ENCODE measurements around the gene KRT7. TPM values are rescaled to one million over a fixed set of nuclear protein-coding genes. Genes with fewer than 3 reads are reported as not detected.

The KRT7 gene
- total RNA-seq, 2 experiments from 2014 or later = 1.1 to 1.8 TPM

GRCh38 chr12:52198454-52199215 is 34.4 kb upstream of the KRT7 start:
- ChIA-PET POLR2A (no interaction called here), CTCF (interaction anchor here (0.6 kb wide), 1 partner anchor 69 kb away, joined by 4 read pairs; no protein-coding TSS in a partner anchor)

GRCh38 chr12:52199294-52199919 is 33.6 kb upstream of the KRT7 start:
- POLR2A ChIA-PET = no interaction called here
- CTCF ChIA-PET = no interaction called here

GRCh38 chr12:52200086-52200780 is 32.8 kb upstream of the KRT7 start:
- CTCF ChIA-PET = no interaction called here
- POLR2A ChIA-PET = no interaction called here

- ChIA-PET CTCF (interaction anchor here (1.3 kb wide), 1 partner anchor 13 kb away, joined by 3 read pairs; no protein-coding TSS in a partner anchor), POLR2A (no interaction called here)
Measured at GRCh38 chr12:52200781-52201450, 32.1 kb upstream of the KRT7 start.

GRCh38 chr12:52201451-52201839 is 31.6 kb upstream of the KRT7 start:
- CTCF ChIA-PET = interaction anchor here (1.3 kb wide), 1 partner anchor 12 kb away, joined by 3 read pairs; no protein-coding TSS in a partner anchor
- POLR2A ChIA-PET = no interaction called here

- POLR2A ChIA-PET = no interaction called here
- CTCF ChIA-PET = interaction anchor here (1.3 kb wide), 1 partner anchor 11 kb away, joined by 3 read pairs; no protein-coding TSS in a partner anchor
Measured at GRCh38 chr12:52202361-52203078, 30.5 kb upstream of the KRT7 start.

- CTCF ChIA-PET = no interaction called here
Measured at GRCh38 chr12:52203079-52203921, 29.7 kb upstream of the KRT7 start.

GRCh38 chr12:52204095-52204930 is 28.7 kb upstream of the KRT7 start:
- ChIA-PET CTCF (no interaction called here), POLR2A (no interaction called here)

More at GRCh38 chr12:52203079-52203921, 29.7 kb upstream of the KRT7 start:
- POLR2A ChIA-PET = no interaction called here

GRCh38 chr12:52204931-52205505 is 28.0 kb upstream of the KRT7 start:
- POLR2A ChIA-PET = no interaction called here
- CTCF ChIA-PET = no interaction called here

GRCh38 chr12:52205612-52206303 is 27.3 kb upstream of the KRT7 start:
- POLR2A ChIA-PET = no interaction called here
- CTCF ChIA-PET = no interaction called here

- CTCF ChIA-PET = interaction anchor here (0.9 kb wide), 1 partner anchor 15 kb away, joined by 5 read pairs; no protein-coding TSS in a partner anchor
Measured at GRCh38 chr12:52206304-52207040, 26.6 kb upstream of the KRT7 start.

GRCh38 chr12:52207106-52207505 is 25.9 kb upstream of the KRT7 start:
- ChIA-PET POLR2A (no interaction called here), CTCF (interaction anchor here (0.9 kb wide), 1 partner anchor 14 kb away, joined by 5 read pairs; no protein-coding TSS in a partner anchor)

More at GRCh38 chr12:52206304-52207040, 26.6 kb upstream of the KRT7 start:
- POLR2A ChIA-PET = no interaction called here

GRCh38 chr12:52207895-52208294 is 25.1 kb upstream of the KRT7 start:
- POLR2A ChIA-PET = no interaction called here
- CTCF ChIA-PET = no interaction called here

- CTCF ChIA-PET = no interaction called here
- POLR2A ChIA-PET = no interaction called here
Measured at GRCh38 chr12:52208424-52209165, 24.4 kb upstream of the KRT7 start.

GRCh38 chr12:52209321-52209720 is 23.7 kb upstream of the KRT7 start:
- CTCF ChIA-PET = no interaction called here
- POLR2A ChIA-PET = no interaction called here

Data from activated CD8-positive, alpha-beta memory T cell treated with anti-CD3 and anti-CD28 coated beads for 36 hours (primary cell).